H1 (cell line): ENCODE measurements around the gene TBP.
"Not testable (repeated sequence)": the region's sequence is repeated elsewhere in the genome, so short reads cannot be mapped to it uniquely, and the experiment has no call there.

Source experiments
- CTCF ChIP-seq, 3 experiments: IDR thresholded peaks; 1 replicate in 2 of 3; 2 replicates in 1 of 3; pipeline versions ENCODE4 v1.5.1 to v1.6.1; 2011; ENCODE audit warnings: low read length in 3 of 3, mild to moderate bottlenecking in 3 of 3, inconsistent platforms in 2 of 3, low read depth in 1 of 3, moderate library complexity in 1 of 3; ENCODE audit not compliant: insufficient read depth in 1 of 3; ENCODE audit errors: control extremely low read depth in 1 of 3
- KDM1A ChIP-seq: fragments of 200-600, 300-600 bp; sonication (generic); IDR thresholded peaks from 2 replicates; pipeline ENCODE4 v1.7.1; 2016; ENCODE audit warnings: mild to moderate bottlenecking, low read length, borderline replicate concordance
- MAX ChIP-seq: IDR thresholded peaks from 2 replicates; pipeline ENCODE4 v1.6.1; 2012; ENCODE audit warnings: inconsistent platforms
- POLR2A ChIP-seq, 2 experiments: IDR thresholded peaks; 1 replicate in 1 of 2; 2 replicates in 1 of 2; pipeline ENCODE4 v1.6.1; 2011; ENCODE audit warnings: low read depth in 2 of 2, low read length in 2 of 2, mild to moderate bottlenecking in 2 of 2; ENCODE audit errors: control extremely low read depth in 1 of 2
- RNF2 ChIP-seq: fragments of 200-900, 300-1000 bp; sonication (generic); IDR thresholded peaks from 2 replicates; pipeline ENCODE4 v1.7.1; 2016; ENCODE audit warnings: borderline replicate concordance, low read depth, mild to moderate bottlenecking, antibody characterized with exemption, low read length; ENCODE audit not compliant: poor library complexity, severe bottlenecking; ENCODE audit errors: missing control alignments

- TF ChIP-seq RNF2; MAX; CTCF (IDR thresholded peaks at IDR 0.05; ENCODE audit: control extremely low read depth in 1 of 3, insufficient read depth in 1 of 3, low read depth in 1 of 3, low read length in 3 of 3); POLR2A (IDR thresholded peaks at IDR 0.05; ENCODE audit: control extremely low read depth in 1 of 2, low read depth in 2 of 2, low read length in 2 of 2); KDM1A: not testable (repeated sequence)
These were observed 61.9 kb downstream of the TBP start for GRCh38 chr6:170616020-170616554.
